Keratinocyte (primary cell): ENCODE measurements around the gene XCL1.

ENCODE experiments used
- CTCF ChIP-seq, 3 experiments: IDR thresholded peaks in 1 of 3; conservative IDR thresholded peaks in 1 of 3; optimal IDR thresholded peaks in 1 of 3; 2 replicates in 2 of 3; 3 replicates in 1 of 3; pipeline versions ENCODE3 to v1.5.1; 2011; ENCODE audit warnings: low read length in 3 of 3, mild to moderate bottlenecking in 3 of 3, moderate library complexity in 2 of 3, control low read depth in 1 of 3, inconsistent platforms in 1 of 3; ENCODE audit not compliant: insufficient read depth in 2 of 3; ENCODE audit errors: extremely low read depth in 1 of 3
- EZH2 ChIP-seq: IDR thresholded peaks from one replicate; pipeline ENCODE4 v1.6.1; 2012; ENCODE audit warnings: inconsistent platforms, mild to moderate bottlenecking, low read length, moderate library complexity

DNA sequence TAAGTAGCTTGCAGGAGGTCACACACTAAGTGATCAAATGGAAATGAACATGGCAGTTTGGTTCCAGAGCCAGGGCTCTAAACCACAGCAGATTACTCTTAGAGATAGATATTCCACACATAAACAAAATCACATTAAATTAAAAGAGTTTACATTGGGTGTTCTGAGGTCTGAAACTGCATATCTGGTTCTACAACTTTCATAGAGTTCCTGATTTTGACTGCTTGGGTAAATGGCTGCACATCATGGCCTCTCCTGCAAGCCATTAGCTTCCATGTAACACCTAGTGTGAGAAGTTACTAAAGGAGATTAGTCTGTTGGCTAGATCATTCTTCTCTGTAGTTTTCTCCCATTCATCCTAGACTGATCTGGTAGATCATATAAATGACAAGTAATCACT lies 19.8 kb upstream of the XCL1 start:
- no peak for TF ChIP-seq CTCF (optimal IDR thresholded peaks at IDR 0.05 in 1 of 3, IDR thresholded peaks at IDR 0.05 in 1 of 3, conservative IDR thresholded peaks at IDR 0.05 in 1 of 3; ENCODE audit: extremely low read depth in 1 of 3, insufficient read depth in 2 of 3, low read length in 3 of 3)
- no peak for TF ChIP-seq EZH2
